HG03521 (cell line): ENCODE measurements around the gene EHD4.

Experiments used
- ATAC-seq: cut with Tn5 transposase; IDR thresholded peaks from one replicate; pipeline ENCODE4 v1.9.1; 2021; ENCODE audit warnings: mild to moderate bottlenecking, moderate library complexity; ENCODE audit not compliant: unreplicated experiment

EHD4 gene

GRCh38 chr15:41995476-41995855 is 23.1 kb upstream of the EHD4 start:
- ATAC-seq = no peak

GRCh38 chr15:41994772-41995475 is 22.6 kb upstream of the EHD4 start:
- ATAC-seq = no peak

GRCh38 chr15:41994171-41994650 is 21.9 kb upstream of the EHD4 start:
- no peak for ATAC-seq

- no peak for ATAC-seq
Measured at GRCh38 chr15:41993472-41994170, 21.3 kb upstream of the EHD4 start.

- ATAC-seq = no peak
Measured at GRCh38 chr15:41992803-41993190, 20.4 kb upstream of the EHD4 start.

- ATAC-seq = no peak
Measured at GRCh38 chr15:41992151-41992802, 19.9 kb upstream of the EHD4 start.

- ATAC-seq = no peak
Measured at GRCh38 chr15:41990691-41991090, 18.3 kb upstream of the EHD4 start.

- no peak for ATAC-seq
Measured at GRCh38 chr15:41990243-41990605, 17.9 kb upstream of the EHD4 start.

GRCh38 chr15:41989573-41990242 is 17.4 kb upstream of the EHD4 start:
- no peak for ATAC-seq

- ATAC-seq = no peak
Measured at GRCh38 chr15:41988896-41989572, 16.7 kb upstream of the EHD4 start.

GRCh38 chr15:41987925-41988275 is 15.5 kb upstream of the EHD4 start:
- ATAC-seq = no peak

GRCh38 chr15:41987246-41987924 is 15.0 kb upstream of the EHD4 start:
- ATAC-seq = no peak

GRCh38 chr15:41985236-41986160 is 13.1 kb upstream of the EHD4 start:
- no peak for ATAC-seq

- ATAC-seq = no peak
Measured at GRCh38 chr15:41984622-41985021, 12.3 kb upstream of the EHD4 start.

- ATAC-seq = no peak
Measured at GRCh38 chr15:41983621-41984571, 11.5 kb upstream of the EHD4 start.

GRCh38 chr15:41983221-41983620 is 10.9 kb upstream of the EHD4 start:
- ATAC-seq = no peak

- ATAC-seq = no peak
Measured at GRCh38 chr15:41982133-41982930, 10.0 kb upstream of the EHD4 start.
